GM12878 (cell line): ENCODE data around the gene WDR74. TPM values are rescaled to one million over a fixed set of nuclear protein-coding genes. Genes with fewer than 3 reads are reported as not detected.

Experiments
- ATAC-seq: fragments of 200-7000 bp; cut with Tn5 transposase; 3 replicates; pipeline ENCODE4 v1.9.1; 2020; ENCODE audit warnings: mild to moderate bottlenecking, moderate library complexity
- BruUV-seq: library from RNA; stranded (reverse); fragments of 400-500 nt; replicated peaks from 2 replicates; lab custom pipeline; 2021; lab: Mats Ljungman, UMichigan
- CTCF ChIA-PET: fragments of 300-600 bp; sonication (Branson Sonifier 250); formaldehyde crosslinking; extraction: SDS; loops from one replicate; lab custom pipeline; 2021; ENCODE audit warnings: inconsistent platforms; lab: Yijun Ruan, JAX
- POLR2A ChIA-PET: fragments of 350-600 bp; formaldehyde crosslinking; extraction: SDS; loops from one replicate; lab custom pipeline; 2021; ENCODE audit warnings: inconsistent platforms; lab: Charles Lee
- RAD21 ChIA-PET: fragments of 300-600 bp; sonication (Branson Sonifier 250); formaldehyde crosslinking; loops from one replicate; lab custom pipeline; 2023; ENCODE audit warnings: antibody characterized with exemption; ENCODE audit not compliant: unreplicated experiment; lab: Charles Lee
- SMC1A ChIA-PET: fragments of 300-600 bp; sonication (Branson Sonifier 250); formaldehyde crosslinking; loops from one replicate; lab custom pipeline; 2023; ENCODE audit not compliant: unreplicated experiment, uncharacterized antibody; lab: Charles Lee
- DNase-seq: peaks from one replicate; pipeline ENCODE4 v3.0.0-alpha.2; 2011; ENCODE audit warnings: low read depth, low spot score
- FAIRE-seq: peaks from 3 replicates; lab custom pipeline; 2011; peaks lifted over from hg19 to GRCh38; lab: Jason Lieb, UNC
- H2AFZ ChIP-seq: 2 replicates; pipeline ENCODE4 v1.6.0; 2011; ENCODE audit warnings: low read depth, low read length, control low read depth; ENCODE audit not compliant: control insufficient read depth
- H3K27ac ChIP-seq: 2 replicates; pipeline ENCODE4 v1.5.1; 2011; ENCODE audit warnings: control low read depth; ENCODE audit not compliant: control insufficient read depth, insufficient read depth
- H3K27me3 ChIP-seq, 2 experiments: replicated peaks in 1 of 2; 2 replicates each; pipeline versions ENCODE4 v1.6.0 to v1.6.1; 2011; ENCODE audit warnings: low read length in 1 of 2; ENCODE audit not compliant: control insufficient read depth in 2 of 2, insufficient read depth in 2 of 2
- H3K36me3 ChIP-seq, 2 experiments: 2 replicates each; pipeline ENCODE4 v1.5.1; 2011; ENCODE audit warnings: low read length in 1 of 2; ENCODE audit not compliant: control insufficient read depth in 2 of 2, insufficient read depth in 2 of 2
- H3K4me1 ChIP-seq: 2 replicates; pipeline ENCODE4 v1.6.1; 2011; ENCODE audit warnings: mild to moderate bottlenecking, low read length, moderate library complexity, mixed read lengths; ENCODE audit not compliant: control insufficient read depth, insufficient read depth
- H3K4me2 ChIP-seq: 2 replicates; pipeline ENCODE4 v1.6.0; 2011; ENCODE audit warnings: control low read depth; ENCODE audit not compliant: control insufficient read depth, insufficient read depth
- H3K4me3 ChIP-seq: fragments of 200-600 bp; sonication (generic); 2 replicates; pipeline ENCODE4 v1.5.1; 2016
- H3K79me2 ChIP-seq: 2 replicates; pipeline ENCODE4 v1.6.0; 2011; ENCODE audit warnings: low read length; ENCODE audit not compliant: control insufficient read depth, insufficient read depth
- H3K9ac ChIP-seq: 2 replicates; pipeline ENCODE4 v1.8.0; 2011; ENCODE audit warnings: low read length, control low read depth, mixed read lengths; ENCODE audit not compliant: control insufficient read depth, insufficient read depth
- H3K9me3 ChIP-seq: replicated peaks from 3 replicates; pipeline ENCODE4 v1.5.1; 2011; ENCODE audit warnings: mild to moderate bottlenecking, low read length; ENCODE audit not compliant: control insufficient read depth, insufficient read depth
- H4K20me1 ChIP-seq: 2 replicates; pipeline ENCODE4 v1.6.0; 2011; ENCODE audit not compliant: control insufficient read depth, insufficient read depth
- DPF2 ChIP-seq: fragments of 450-650 bp; IDR thresholded peaks from 2 replicates; pipeline ENCODE4 v1.6.1; 2017; ENCODE audit warnings: mild to moderate bottlenecking
- FOXK2 ChIP-seq: fragments of 450-650 bp; IDR thresholded peaks from 2 replicates; pipeline ENCODE4 v1.6.1; 2017; ENCODE audit warnings: mild to moderate bottlenecking, moderate library complexity
- NRF1 ChIP-seq: conservative IDR thresholded peaks from 2 replicates; pipeline ENCODE4 v1.6.1; 2011; ENCODE audit warnings: mild to moderate bottlenecking, low read depth, low read length, improper control_type of control experiment
- RELA ChIP-seq: fragments of 450-650 bp; IDR thresholded peaks from 2 replicates; pipeline ENCODE4 v1.8.0; 2014; ENCODE audit warnings: borderline replicate concordance; ENCODE audit not compliant: partially characterized antibody
- SMARCA5 ChIP-seq: fragments of 450-650 bp; IDR thresholded peaks from 2 replicates; pipeline ENCODE4 v1.6.1; 2017; ENCODE audit warnings: mild to moderate bottlenecking
- SREBF2 ChIP-seq: IDR thresholded peaks from 2 replicates; pipeline ENCODE4 v1.6.1; 2012; ENCODE audit warnings: mild to moderate bottlenecking, low read length
- SRF ChIP-seq, 2 experiments: IDR thresholded peaks; 2 replicates each; pipeline ENCODE4 v1.6.1; 2011; ENCODE audit warnings: low read depth in 2 of 2, low read length in 2 of 2, mild to moderate bottlenecking in 1 of 2, moderate library complexity in 1 of 2
- TCF7 ChIP-seq: IDR thresholded peaks from 2 replicates; pipeline ENCODE4 v1.6.1; 2014; ENCODE audit warnings: antibody characterized with exemption, borderline replicate concordance
- YBX1 ChIP-seq: fragments of 450-650 bp; IDR thresholded peaks from 2 replicates; pipeline ENCODE4 v1.6.1; 2016; ENCODE audit warnings: antibody characterized with exemption
- ZNF207 ChIP-seq: fragments of 450-650 bp; IDR thresholded peaks from 2 replicates; pipeline ENCODE4 v1.6.1; 2014; ENCODE audit warnings: antibody characterized with exemption, mild to moderate bottlenecking, borderline replicate concordance
- ZNF687 ChIP-seq: fragments of 450-650 bp; IDR thresholded peaks from 2 replicates; pipeline ENCODE4 v1.6.1; 2017; ENCODE audit warnings: mild to moderate bottlenecking, moderate library complexity
- ZSCAN29 ChIP-seq: fragments of 450-650 bp; IDR thresholded peaks from 2 replicates; pipeline ENCODE4 v1.6.1; 2017; ENCODE audit warnings: mild to moderate bottlenecking, moderate library complexity
- ZZZ3 ChIP-seq: IDR thresholded peaks from 2 replicates; pipeline ENCODE4 v1.6.1; 2011; ENCODE audit warnings: low read depth; ENCODE audit not compliant: control insufficient read depth, insufficient read length
- WGBS: methylation state at CpG from one replicate; pipeline ENCODE4 v1.1.6; 2016; ENCODE audit warnings: low lambda C conversion rate; ENCODE audit not compliant: insufficient replicate concordance, insufficient coverage; ENCODE audit errors: missing lambda C conversion rate; 5-methylcytosine and 5-hydroxymethylcytosine counted together
- in situ Hi-C: fragments of 300-500 bp; cut with MboI; formaldehyde crosslinking; loops from 9 replicates; pipeline ENCODE4 v1.14.3; 2018; ENCODE audit warnings: mixed read lengths
- intact Hi-C: fragments of 100-400 bp; cut with micrococcal nuclease; formaldehyde crosslinking; loops from one replicate; pipeline ENCODE4 v1.14.2; 2022; ENCODE audit not compliant: unreplicated experiment
- polyA plus RNA-seq, 11 experiments: library from polyadenylated mRNA; depleted of rRNA in 4 of 11; unstranded in 6 of 11; stranded (reverse) in 5 of 11; fragments of >200 nt; fragmentation: Nextera tagmentation in 4 of 11; fragmentation: Illumina TruSeq in 1 of 11; extraction: Ambion mirVana in 4 of 11; extraction: Trizol in 1 of 11; gene quantifications; 1 replicate in 1 of 11; 2 replicates in 10 of 11; pipeline versions ENCODE4 v1.2.1 to v1.2.3, GENCODE V29; 2011 to 2016; ENCODE audit warnings: inconsistent platforms in 2 of 11, missing spikeins in 2 of 11, low read depth in 1 of 11
- total RNA-seq, 4 experiments: library from RNA; depleted of rRNA in 3 of 4; stranded (reverse); fragments of >200 nt in 3 of 4; fragmentation: Illumina TruSeq in 1 of 4; extraction: Trizol in 1 of 4; gene quantifications; 2 replicates each; pipeline versions ENCODE4 v1.2.1 to v1.2.3, GENCODE V29; 2013 to 2021

Gene WDR74
- total and polyA plus RNA-seq, 10 of the 15 experiments (the other 5 are each of a cell fraction or from before 2014, with no cell fraction given) = 18.2 to 103 (median 60.7) TPM

- in situ Hi-C loops (no loop called here), intact Hi-C loops (no loop called here)
- Histone ChIP-seq H3K27ac (no peak overlapping the region), H3K4me3 (no peak overlapping the region), H2AFZ (no peak overlapping the region), H3K9me3 (no peaks in the 10 kb centered on the region), H3K4me1 (peaks cover 11% of the 10 kb centered on the region), H3K27me3 (no peaks in the 10 kb centered on the region), H3K36me3 (peaks cover 0 to 3% of the 10 kb centered on the region in 2 experiments; a peak in 1 of 4 replicates), H3K79me2 (peaks cover 2% of the 10 kb centered on the region; the same call in 1 of the 2 replicates), H4K20me1 (no peaks in the 10 kb centered on the region), H3K9ac (no peak overlapping the region), H3K4me2 (no peak overlapping the region)
- ATAC-seq (no peak), DNase-seq (no peak), FAIRE-seq (no peak)
- BruUV-seq = no TSS peak
- TF ChIP-seq SREBF2 = no peak
- ChIA-PET RAD21 (no interaction called here), CTCF (interaction anchor here (0.9 kb wide), 1 partner anchor 24 kb away, joined by 3 read pairs; the partner anchor contains the start of gene TMEM179B), SMC1A (no interaction called here), POLR2A (interaction anchor here (0.5 to 1.0 kb wide), 3 partner anchors 13 to 137 kb away, joined by 3 to 4 read pairs (median 3); no protein-coding TSS in a partner anchor)
- WGBS = 44% methylated on average over 1 of the region's 1 CpG
Observed at GRCh38 chr11:62810748-62811147, 28.6 kb downstream of the WDR74 start.

- intact Hi-C loops = no loop called here
- DNase-seq = no peak
- SMC1A ChIA-PET = interaction anchor here (0.6 to 2.1 kb wide), 9 partner anchors 9 to 142 kb away, joined by 3 to 10 read pairs (median 3); partner anchors contain the start of gene STX5
- Histone ChIP-seq H3K9ac (peak overlapping the region; percentile 95), H3K79me2 (peaks cover 25% of the 10 kb centered on the region), H3K4me1 (peaks cover 15% of the 10 kb centered on the region), H3K4me3 (peak overlapping the region; percentile 85; the same call in 1 of the 2 replicates), H3K9me3 (no peaks in the 10 kb centered on the region), H4K20me1 (no peaks in the 10 kb centered on the region), H3K4me2 (peak overlapping the region; percentile 91), H3K27me3 (no peaks in the 10 kb centered on the region), H3K27ac (peak overlapping the region; percentile 69), H3K36me3 (peaks cover 2 to 13% of the 10 kb centered on the region in 2 experiments; a peak in 3 of 4 replicates), H2AFZ (no peak overlapping the region; the same call in 1 of the 2 replicates)
- RAD21 ChIA-PET = interaction anchor here (0.9 to 2.0 kb wide), 8 partner anchors 9 to 141 kb away, joined by 3 to 9 read pairs (median 4); partner anchors contain the start of genes C11orf98, CSKMT, STX5 and TEX54
- WGBS = 42% methylated on average over 5 of the region's 5 CpGs
- ATAC-seq = no peak
- in situ Hi-C loops = no loop called here
- POLR2A ChIA-PET = interaction anchor here (0.5 to 2.2 kb wide), 19 partner anchors 8 to 1398 kb away, joined by 3 to 17 read pairs (median 6); partner anchors contain the start of genes STX5, TEX54, TMEM179B and TMEM223
- no TSS peak for BruUV-seq
- FAIRE-seq = no peak
- CTCF ChIA-PET = interaction anchor here (0.9 to 1.9 kb wide), 5 partner anchors 9 to 125 kb away, joined by 3 to 15 read pairs (median 3); no protein-coding TSS in a partner anchor
- TF ChIP-seq RELA = no peak
- no peak for TF ChIP-seq SMARCA5
- no peak for TF ChIP-seq ZNF207
- TF ChIP-seq TCF7 = no peak
- TF ChIP-seq SRF (IDR thresholded peaks at IDR 0.05; ENCODE audit: low read depth in 2 of 2, low read length in 2 of 2) = no peak
- TF ChIP-seq ZSCAN29 = no peak
- TF ChIP-seq FOXK2 = no peak
- TF ChIP-seq NRF1 = no peak
- TF ChIP-seq ZNF687 = no peak
- TF ChIP-seq ZZZ3 = no peak
- TF ChIP-seq DPF2 = no peak
- TF ChIP-seq YBX1 = no peak
Observed at GRCh38 chr11:62806611-62807121, 32.7 kb downstream of the WDR74 start.
